K562 (cell line): ENCODE measurements around the gene CEP41. TPM values are rescaled to one million over a fixed set of nuclear protein-coding genes. Genes with fewer than 3 reads are reported as not detected.
A peak's percentile ranks its signal among the peaks of the same experiment; 100 is the strongest.

Experiments
- ATAC-seq: fragments of 200-7000 bp; cut with Tn5 transposase; 3 replicates; pipeline ENCODE4 v1.9.1; 2020; ENCODE audit warnings: moderate library complexity
- BruUV-seq: library from RNA; stranded (reverse); fragments of 400-500 nt; replicated peaks from 2 replicates; lab custom pipeline; 2021; lab: Mats Ljungman, UMichigan
- CTCF ChIA-PET: fragments of 300-600 bp; formaldehyde crosslinking; extraction: SDS; loops from one replicate; lab custom pipeline; 2021; ENCODE audit warnings: low intra/inter-chr PET ratio; lab: Yijun Ruan, JAX
- POLR2A ChIA-PET: fragments of 300-600, 350-650 bp; sonication (Branson Sonifier 250); formaldehyde crosslinking; extraction: SDS; loops from one replicate; lab custom pipeline; 2021; ENCODE audit warnings: antibody characterized with exemption, inconsistent platforms; lab: Yijun Ruan, JAX
- DNase-seq, 4 experiments: peaks; one replicate each; pipeline versions ENCODE4 v3.0.0 to v3.0.0-alpha.2; 2011 to 2018; ENCODE audit warnings: low spot score in 3 of 4, mixed read lengths in 3 of 4; ENCODE audit errors: extremely low read depth in 1 of 4
- FAIRE-seq: peaks from 2 replicates; lab custom pipeline; 2011; peaks lifted over from hg19 to GRCh38; lab: Jason Lieb, UNC
- H2AFZ ChIP-seq: 2 replicates; pipeline ENCODE4 v1.6.0; 2011; ENCODE audit warnings: low read depth, low read length, control low read depth, inconsistent platforms
- H3K27ac ChIP-seq: fragments of 200-600 bp; 3 replicates; pipeline ENCODE4 v1.8.0; 2011; ENCODE audit warnings: low read depth, mild to moderate bottlenecking, control low read depth, inconsistent platforms, low read length, moderate library complexity, mixed read lengths; ENCODE audit errors: extremely low read depth
- H3K27me3 ChIP-seq, 2 experiments: fragments of 300-600 bp in 1 of 2; 2 replicates in 1 of 2; 3 replicates in 1 of 2; pipeline versions ENCODE4 v1.6.0 to v1.8.0; 2011; ENCODE audit warnings: inconsistent platforms in 2 of 2, low read length in 2 of 2, mild to moderate bottlenecking in 1 of 2, mixed read lengths in 1 of 2, moderate library complexity in 1 of 2; ENCODE audit not compliant: control insufficient read depth in 2 of 2, insufficient read depth in 2 of 2
- H3K36me3 ChIP-seq: fragments of 300-600 bp; 3 replicates; pipeline ENCODE4 v1.8.0; 2011; ENCODE audit warnings: mild to moderate bottlenecking, low read length, inconsistent platforms; ENCODE audit not compliant: control insufficient read depth, insufficient read depth
- H3K4me1 ChIP-seq, 2 experiments: fragments of 200-600 bp in 1 of 2; replicated peaks in 1 of 2; 2 replicates in 1 of 2; 3 replicates in 1 of 2; pipeline versions ENCODE4 v1.5.1 to v1.8.0; 2011; ENCODE audit warnings: inconsistent platforms in 2 of 2, low read length in 2 of 2, mild to moderate bottlenecking in 1 of 2, mixed read lengths in 1 of 2, moderate library complexity in 1 of 2; ENCODE audit not compliant: control insufficient read depth in 2 of 2, insufficient read depth in 2 of 2
- H3K4me2 ChIP-seq: 2 replicates; pipeline ENCODE4 v1.6.1; 2011; ENCODE audit warnings: low read length, control low read depth, inconsistent platforms, mixed read lengths; ENCODE audit not compliant: insufficient read depth
- H3K4me3 ChIP-seq: fragments of 200-600 bp; sonication (generic), shearing (Covaris generic); 2 replicates; pipeline ENCODE4 v1.5.1; 2016; ENCODE audit warnings: control low read depth, inconsistent platforms
- H3K79me2 ChIP-seq: fragments of 200-600 bp; 3 replicates; pipeline ENCODE4 v1.8.0; 2011; ENCODE audit warnings: low read length, inconsistent platforms; ENCODE audit not compliant: control insufficient read depth, insufficient read depth
- H3K9ac ChIP-seq, 2 experiments: 2 replicates each; pipeline versions ENCODE4 v1.6.0 to v1.6.1; 2011; ENCODE audit warnings: low read depth in 2 of 2, low read length in 2 of 2, control low read depth in 1 of 2, inconsistent platforms in 1 of 2, mild to moderate bottlenecking in 1 of 2, mixed read lengths in 1 of 2; ENCODE audit not compliant: insufficient read depth in 1 of 2
- H3K9me1 ChIP-seq: one replicate; pipeline ENCODE4 v1.6.0; 2011; ENCODE audit warnings: inconsistent platforms, mild to moderate bottlenecking, low read length, moderate library complexity; ENCODE audit not compliant: control insufficient read depth, insufficient read depth
- H3K9me3 ChIP-seq: replicated peaks from 2 replicates; pipeline ENCODE4 v1.5.1; 2011; ENCODE audit warnings: low read depth, low read length, inconsistent platforms; ENCODE audit not compliant: control insufficient read depth, insufficient read depth
- H4K20me1 ChIP-seq: replicated peaks from 2 replicates; pipeline ENCODE4 v1.6.1; 2011; ENCODE audit warnings: low read length, inconsistent platforms, mixed read lengths; ENCODE audit not compliant: control insufficient read depth, insufficient read depth
- ARNT ChIP-seq, 2 experiments: fragments of 450-650 bp; IDR thresholded peaks; 2 replicates each; pipeline ENCODE4 v1.6.1; 2016; ENCODE audit warnings: mild to moderate bottlenecking in 1 of 2
- CBX2 ChIP-seq: fragments of 200-600 bp; sonication (generic); IDR thresholded peaks from one replicate; pipeline ENCODE4 v1.6.1; 2012; ENCODE audit warnings: mild to moderate bottlenecking, low read length, inconsistent platforms; ENCODE audit not compliant: insufficient read depth, poor library complexity, severe bottlenecking
- CBX5 ChIP-seq: IDR thresholded peaks from 2 replicates; pipeline ENCODE4 v1.6.1; 2014; ENCODE audit warnings: low read depth, borderline replicate concordance
- CEBPG ChIP-seq, 3 experiments: fragments of 200-800 bp in 1 of 3; sonication (Bioruptor generic) in 1 of 3; sonication (generic) in 1 of 3; formaldehyde crosslinking in 1 of 3; IDR thresholded peaks in 2 of 3; conservative IDR thresholded peaks in 1 of 3; 2 replicates each; pipeline versions ENCODE4 v1.6.1 to v1.8.0; 2016 to 2022; ENCODE audit warnings: missing compliant biosample characterization in 2 of 3, missing genetic modification characterization in 2 of 3, mild to moderate bottlenecking in 1 of 3, missing genetic modification reagents in 1 of 3
- HBP1 ChIP-seq: fragments of 450-650 bp; formaldehyde crosslinking; IDR thresholded peaks from 2 replicates; pipeline ENCODE4 v1.4.0; 2022; ENCODE audit warnings: missing genetic modification characterization
- JUN ChIP-seq, 2 experiments: sonication (generic) in 1 of 2; formaldehyde crosslinking in 1 of 2; IDR thresholded peaks; 2 replicates each; pipeline versions ENCODE4 v1.6.1 to v1.8.0; 2012 to 2022; ENCODE audit warnings: borderline replicate concordance in 2 of 2, mild to moderate bottlenecking in 2 of 2, improper control_type of control experiment in 1 of 2, low read depth in 1 of 2, low read length in 1 of 2, missing genetic modification reagents in 1 of 2
- NCOR1 ChIP-seq: fragments of 450-650 bp; IDR thresholded peaks from 2 replicates; pipeline ENCODE4 v1.6.1; 2016; ENCODE audit warnings: mild to moderate bottlenecking, moderate library complexity
- NEUROD1 ChIP-seq: fragments of 150-350 bp; IDR thresholded peaks from 2 replicates; pipeline ENCODE4 v1.6.1; 2014; ENCODE audit warnings: borderline replicate concordance, low read length, low read depth; ENCODE audit not compliant: partially characterized antibody
- RFX1 ChIP-seq: fragments of 450-650 bp; IDR thresholded peaks from 2 replicates; pipeline ENCODE4 v1.6.1; 2016; ENCODE audit warnings: mild to moderate bottlenecking, moderate library complexity
- TSC22D4 ChIP-seq: fragments of 450-650 bp; IDR thresholded peaks from 2 replicates; pipeline ENCODE4 v1.6.1; 2016; ENCODE audit warnings: missing genetic modification characterization, missing biosample characterization, control low read depth
- VEZF1 ChIP-seq: fragments of 200-800 bp; sonication (Bioruptor generic); IDR thresholded peaks from 2 replicates; pipeline ENCODE4 v1.6.1; 2017; ENCODE audit warnings: missing genetic modification characterization, missing compliant biosample characterization
- ZBTB17 ChIP-seq: fragments of 450-650 bp; formaldehyde crosslinking; IDR thresholded peaks from 2 replicates; pipeline ENCODE4 v1.4.0; 2020; ENCODE audit warnings: mild to moderate bottlenecking
- ZNF384 ChIP-seq: IDR thresholded peaks from 2 replicates; pipeline ENCODE4 v1.6.1; 2012; ENCODE audit warnings: low read depth, low read length, improper control_type of control experiment
- WGBS: fragments of 100-300 bp; shearing (Covaris generic); methylation state at CpG from one replicate; pipeline ENCODE4 v1.1.6; 2016; ENCODE audit warnings: low coverage, mixed read lengths; ENCODE audit not compliant: insufficient coverage; ENCODE audit errors: missing lambda C conversion rate; 5-methylcytosine and 5-hydroxymethylcytosine counted together
- in situ Hi-C: fragments of 300-500 bp; cut with MboI; formaldehyde crosslinking; loops from 4 replicates; pipeline ENCODE4 v1.15.0; 2018; ENCODE audit warnings: inconsistent platforms, mixed read lengths
- intact Hi-C: fragments of 100-400 bp; cut with micrococcal nuclease; formaldehyde crosslinking; loops from 2 replicates; pipeline ENCODE4 v1.14.2; 2022
- polyA plus RNA-seq, 8 experiments: library from polyadenylated mRNA; depleted of rRNA in 4 of 8; stranded (reverse) in 5 of 8; unstranded in 3 of 8; fragments of >200 nt; fragmentation: Nextera tagmentation in 2 of 8; fragmentation: Illumina TruSeq in 1 of 8; extraction: Ambion mirVana in 2 of 8; extraction: Trizol in 1 of 8; gene quantifications; 2 replicates each; pipeline versions ENCODE4 v1.2.1 to v1.2.3, GENCODE V29; 2011 to 2014; ENCODE audit warnings: inconsistent platforms in 1 of 8, missing spikeins in 1 of 8
- total RNA-seq, 7 experiments: library from RNA; depleted of rRNA in 6 of 7; stranded (reverse); fragments of >200 nt in 6 of 7; fragmentation: Illumina TruSeq in 2 of 7; extraction: Trizol in 2 of 7; gene quantifications; 2 replicates each; pipeline versions ENCODE4 v1.2.1 to v1.2.3, GENCODE V29; 2011 to 2021; ENCODE audit warnings: low replicate concordance in 1 of 7

CEP41 gene
- total and polyA plus RNA-seq, 9 of the 15 experiments (the other 6 are each of a cell fraction or from before 2014, with no cell fraction given): 1.5 to 15.5 (median 6.4) TPM

GRCh38 chr7:130352194-130353074 is 88.4 kb downstream of the CEP41 start (continued):
- no peak for TF ChIP-seq HBP1
- TF ChIP-seq RFX1: peak; percentile 63
- TF ChIP-seq TSC22D4: no peak
- peak; percentile 39; the same call in 1 of the 2 replicates for TF ChIP-seq VEZF1 (CRISPR knock-in tag)
- TF ChIP-seq CEBPG (CRISPR knock-in tag; IDR thresholded peaks at IDR 0.05): no peak
- peak in 1 of 2 experiments; percentile 72; a peak in 2 of 4 replicates for TF ChIP-seq CEBPG (tag; conservative IDR thresholded peaks at IDR 0.05 in 1 of 2, IDR thresholded peaks at IDR 0.05 in 1 of 2)
- TF ChIP-seq, all 486 proteins: peak for 10

GRCh38 chr7:130351791-130352090 is 89.1 kb downstream of the CEP41 start:
- POLR2A ChIA-PET: interaction anchor here (0.7 kb wide), 1 partner anchor 257 kb away, joined by 4 read pairs; no protein-coding TSS in a partner anchor
- CTCF ChIA-PET: no interaction called here
- H3K9me1 ChIP-seq: no peaks in the 10 kb centered on the region
- WGBS: 2% methylated on average over 6 of the region's 6 CpGs
- no peak overlapping the region for H3K9ac ChIP-seq
- H3K9me3 ChIP-seq: no peaks in the 10 kb centered on the region
- no peak for FAIRE-seq
- H3K79me2 ChIP-seq: no peaks in the 10 kb centered on the region
- no peaks in the 10 kb centered on the region for H3K36me3 ChIP-seq
- intact Hi-C loops (no loop called here), in situ Hi-C loops (no loop called here)
- BruUV-seq: no TSS peak
- H2AFZ ChIP-seq: no peak overlapping the region
- H3K4me3 ChIP-seq: no peak overlapping the region
- peaks cover 45 to 80% of the 10 kb centered on the region in 2 experiments for H3K27me3 ChIP-seq
- no peak overlapping the region for H3K4me2 ChIP-seq
- DNase-seq: no peak
- ATAC-seq: no peak
- H3K4me1 ChIP-seq: peaks cover 0 to 3% of the 10 kb centered on the region in 2 experiments; a peak in 1 of 5 replicates
- H4K20me1 ChIP-seq: no peaks in the 10 kb centered on the region
- H3K27ac ChIP-seq: no peak overlapping the region
- TF ChIP-seq JUN (IDR thresholded peaks at IDR 0.05; ENCODE audit: borderline replicate concordance, low read depth, low read length) (no peak), JUN (CRISPR knock-in tag; IDR thresholded peaks at IDR 0.05; ENCODE audit: borderline replicate concordance) (no peak), CBX2 (no peak), ZBTB17 (CRISPR knock-in tag) (no peak), CBX5 (no peak), NEUROD1 (no peak), NCOR1 (no peak), ARNT (IDR thresholded peaks at IDR 0.05) (no peak), ZNF384 (no peak)
